Hepatic stellate cell (primary cell): ENCODE measurements around the gene SKAP2.

Experiments used
- DNase-seq: peaks from one replicate; pipeline ENCODE4 v3.0.0; 2011; ENCODE audit warnings: low spot score

SKAP2 gene, protein sequence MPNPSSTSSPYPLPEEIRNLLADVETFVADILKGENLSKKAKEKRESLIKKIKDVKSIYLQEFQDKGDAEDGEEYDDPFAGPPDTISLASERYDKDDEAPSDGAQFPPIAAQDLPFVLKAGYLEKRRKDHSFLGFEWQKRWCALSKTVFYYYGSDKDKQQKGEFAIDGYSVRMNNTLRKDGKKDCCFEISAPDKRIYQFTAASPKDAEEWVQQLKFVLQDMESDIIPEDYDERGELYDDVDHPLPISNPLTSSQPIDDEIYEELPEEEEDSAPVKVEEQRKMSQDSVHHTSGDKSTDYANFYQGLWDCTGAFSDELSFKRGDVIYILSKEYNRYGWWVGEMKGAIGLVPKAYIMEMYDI

DNA sequence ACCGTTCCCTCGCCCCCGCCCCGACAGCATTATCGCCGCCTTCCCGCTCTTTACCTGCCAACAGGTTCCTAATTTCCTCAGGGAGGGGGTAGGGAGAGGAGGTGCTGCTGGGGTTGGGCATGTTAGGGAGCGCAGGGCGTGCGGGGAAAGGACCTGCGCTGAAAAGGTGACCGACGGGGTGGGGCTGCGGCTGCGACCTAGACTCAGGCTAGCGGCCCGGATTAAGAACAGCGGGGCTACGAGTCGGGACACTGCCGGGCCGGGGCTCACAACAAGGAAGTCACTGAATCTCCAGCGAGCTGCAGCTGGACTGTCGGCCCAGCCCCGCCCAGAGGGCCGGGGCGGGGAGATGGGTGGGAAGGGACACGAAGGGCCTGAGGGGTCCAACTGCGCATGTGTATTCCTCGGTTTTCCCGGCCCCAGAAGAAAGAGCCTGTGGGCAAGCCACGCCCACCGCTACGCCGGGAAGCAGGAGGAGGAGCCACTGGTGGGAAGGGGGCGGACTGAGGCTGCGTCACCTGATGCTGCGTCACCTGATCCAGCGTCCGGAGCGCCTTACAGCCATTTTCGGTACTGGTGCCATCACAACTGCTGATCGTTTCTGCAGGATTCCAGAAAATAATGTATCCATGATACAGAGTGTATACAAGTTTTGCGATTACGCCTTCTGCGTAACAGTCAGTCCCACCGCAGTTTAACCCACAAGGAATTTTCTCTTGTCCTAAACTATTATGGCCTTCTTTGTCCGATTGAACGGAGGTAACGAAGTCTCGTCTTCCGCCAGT is at the start of gene SKAP2:
Gene SKAP2, minus strand, starts transcription at position 282 of the 785 bp plus-strand sequence. Its CDS starts 161 bp downstream, at position 121.
- DNase-seq, result peak; percentile 92

DNA sequence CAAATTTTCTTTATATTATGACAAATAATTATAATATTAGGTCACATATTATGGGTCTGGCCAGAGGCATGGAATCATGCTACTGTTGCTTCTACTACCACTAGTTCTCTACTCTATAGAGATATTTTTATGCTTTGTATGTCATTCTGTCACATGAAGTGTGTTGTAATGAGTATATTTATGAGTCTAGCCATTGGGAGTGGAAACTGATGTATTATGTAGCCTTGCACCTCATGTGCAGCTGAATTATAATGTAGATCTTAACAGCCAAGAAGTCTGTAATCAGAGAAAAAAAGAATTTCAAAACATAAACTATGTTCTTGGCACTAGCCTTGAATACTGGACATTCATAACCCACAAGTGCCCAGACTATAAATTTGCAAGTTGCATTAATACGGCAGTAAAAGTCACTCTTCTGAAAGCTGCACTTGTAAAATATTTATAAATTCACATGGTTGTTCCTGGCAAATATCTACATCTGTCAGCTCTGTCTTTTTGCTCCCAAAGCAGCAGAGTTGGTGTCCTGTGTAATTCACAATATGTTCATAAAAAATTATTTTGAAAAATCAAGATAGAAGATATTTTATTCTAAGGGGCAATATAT is 48.6 kb upstream of the SKAP2 start:
- DNase-seq, result no peak

DNA sequence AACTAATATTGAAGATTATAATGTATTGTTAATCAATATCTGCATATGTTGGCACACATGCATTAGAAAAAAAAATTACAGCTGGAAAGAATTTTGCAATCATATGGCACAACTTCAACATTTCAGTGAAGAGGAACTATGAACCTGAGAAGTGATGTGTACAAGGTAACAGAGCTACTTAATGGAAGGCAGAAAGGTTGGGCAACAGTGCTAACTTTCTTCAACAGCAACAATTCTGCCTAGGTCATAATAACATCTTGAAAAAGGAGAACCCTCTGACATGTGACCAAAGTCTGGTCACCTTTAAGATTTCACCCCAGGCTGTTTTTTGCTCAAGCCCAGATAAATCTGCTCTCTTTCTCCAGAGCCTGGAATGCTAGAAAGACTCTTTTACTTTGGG is 47.9 kb upstream of the SKAP2 start:
- no peak for DNase-seq

DNA sequence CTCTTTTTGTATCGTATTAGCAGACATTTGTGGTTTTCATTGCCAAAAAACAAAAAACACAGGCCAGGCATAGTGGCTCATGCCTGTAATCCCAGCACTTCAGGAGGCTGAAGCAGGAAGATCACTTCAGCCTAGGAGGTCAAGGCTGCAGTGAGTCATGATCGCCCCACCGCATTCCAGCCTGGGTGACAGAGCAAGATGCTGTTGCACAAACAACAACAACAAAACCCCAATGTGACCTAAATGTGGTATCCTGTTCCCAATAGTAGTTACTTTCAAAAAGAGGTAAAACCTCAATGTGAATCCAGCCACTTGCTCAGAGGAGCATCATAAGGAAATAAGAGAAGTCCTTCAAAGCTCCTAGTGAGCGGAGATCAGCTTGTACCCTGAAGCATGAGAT is 45.8 kb upstream of the SKAP2 start:
- no peak for DNase-seq

GRCh38 chr7:26900251-26900650 is 35.9 kb upstream of the SKAP2 start:
- no peak for DNase-seq

DNA sequence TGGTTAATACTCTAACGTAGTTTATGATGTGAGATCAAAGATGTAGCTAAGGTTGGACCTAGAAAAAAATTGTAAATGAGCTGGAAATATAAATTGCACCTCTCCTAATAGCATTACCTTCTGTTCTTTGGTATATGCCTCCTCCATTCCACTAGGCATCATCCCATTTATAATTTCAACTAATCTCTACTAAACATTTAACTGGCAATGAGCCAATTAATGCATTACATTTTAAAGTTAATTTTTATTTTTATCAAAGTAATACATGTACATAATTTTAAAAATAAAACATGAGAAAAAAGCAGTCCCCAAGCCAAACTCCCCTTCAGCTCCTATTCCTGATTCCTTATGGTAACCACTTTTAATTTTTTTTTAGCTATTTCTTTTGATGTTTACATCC is 35.1 kb upstream of the SKAP2 start:
- DNase-seq, result no peak

- no peak for DNase-seq
Measured at GRCh38 chr7:26898891-26899290, 34.5 kb upstream of the SKAP2 start.

- DNase-seq, result no peak
Measured at GRCh38 chr7:26897928-26898327, 33.5 kb upstream of the SKAP2 start.

DNA sequence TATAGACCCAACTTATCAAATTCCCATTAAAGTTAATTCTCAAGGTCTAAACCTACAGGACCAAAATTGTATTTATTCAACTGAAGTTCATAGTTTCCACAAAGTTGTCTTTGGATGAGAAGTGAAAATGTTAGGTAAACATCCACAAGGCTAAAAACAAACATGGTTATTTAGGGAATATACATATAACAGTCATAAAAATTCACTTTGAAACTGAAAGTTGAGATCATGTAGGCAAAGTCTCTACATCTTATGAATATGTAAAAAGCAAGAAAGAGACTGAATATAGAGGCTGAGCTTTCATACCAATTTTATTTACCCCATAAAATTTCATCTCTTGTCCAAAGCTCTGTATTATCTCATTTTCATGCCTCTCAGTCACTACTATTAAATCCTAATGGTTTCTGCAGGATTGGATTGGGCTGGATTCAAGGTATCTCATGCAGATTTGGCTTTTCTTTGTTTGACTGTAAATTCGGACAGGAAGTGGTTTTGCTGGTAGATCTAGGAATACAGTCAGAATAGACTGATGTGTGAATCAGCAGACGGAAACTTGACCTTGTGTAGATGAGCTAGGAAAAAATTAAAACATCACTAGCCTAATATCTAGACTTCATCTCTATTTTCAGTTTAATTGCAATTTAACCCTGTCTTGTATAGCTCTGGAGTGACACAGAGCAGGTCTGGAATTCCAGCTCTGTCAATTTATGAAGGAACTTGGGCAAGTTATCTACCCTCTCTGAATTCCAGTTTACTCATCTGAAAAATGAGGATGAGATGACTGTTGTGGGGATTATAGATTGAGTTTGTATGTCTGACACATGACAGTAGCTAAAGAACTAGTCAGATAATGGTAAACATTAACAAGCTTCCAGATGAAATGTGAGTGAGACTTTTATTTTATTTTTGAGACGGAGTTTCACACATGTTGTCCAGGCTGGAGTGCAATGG is 27.3 kb upstream of the SKAP2 start:
- DNase-seq, result no peak

- no peak for DNase-seq
Measured at GRCh38 chr7:26880852-26881251, 16.5 kb upstream of the SKAP2 start.

DNA sequence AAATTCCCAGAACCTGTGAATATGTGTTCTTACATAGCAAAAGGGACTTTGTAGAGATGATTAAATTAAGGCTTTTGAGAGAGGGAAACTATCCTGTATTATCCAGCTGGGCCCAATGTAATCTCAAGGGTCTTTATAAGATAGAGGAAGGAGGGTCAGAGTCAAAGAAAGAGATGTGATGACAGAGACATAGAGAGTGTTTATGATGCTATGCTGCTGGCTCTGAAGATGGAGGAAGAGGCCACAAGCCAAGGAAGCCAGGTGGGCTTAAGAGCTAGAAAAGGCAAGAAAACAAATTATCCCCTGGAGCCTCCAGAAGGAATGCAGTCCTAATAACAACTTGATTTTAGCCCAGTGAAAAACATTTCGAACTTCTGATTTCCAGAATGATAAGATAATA is 15.3 kb upstream of the SKAP2 start:
- DNase-seq, result no peak

GRCh38 chr7:26868841-26869495 is 4.6 kb upstream of the SKAP2 start:
- DNase-seq, result no peak

- DNase-seq, result peak; percentile 41
Measured at GRCh38 chr7:26865094-26865388, 651 bp upstream of the SKAP2 start.

DNA sequence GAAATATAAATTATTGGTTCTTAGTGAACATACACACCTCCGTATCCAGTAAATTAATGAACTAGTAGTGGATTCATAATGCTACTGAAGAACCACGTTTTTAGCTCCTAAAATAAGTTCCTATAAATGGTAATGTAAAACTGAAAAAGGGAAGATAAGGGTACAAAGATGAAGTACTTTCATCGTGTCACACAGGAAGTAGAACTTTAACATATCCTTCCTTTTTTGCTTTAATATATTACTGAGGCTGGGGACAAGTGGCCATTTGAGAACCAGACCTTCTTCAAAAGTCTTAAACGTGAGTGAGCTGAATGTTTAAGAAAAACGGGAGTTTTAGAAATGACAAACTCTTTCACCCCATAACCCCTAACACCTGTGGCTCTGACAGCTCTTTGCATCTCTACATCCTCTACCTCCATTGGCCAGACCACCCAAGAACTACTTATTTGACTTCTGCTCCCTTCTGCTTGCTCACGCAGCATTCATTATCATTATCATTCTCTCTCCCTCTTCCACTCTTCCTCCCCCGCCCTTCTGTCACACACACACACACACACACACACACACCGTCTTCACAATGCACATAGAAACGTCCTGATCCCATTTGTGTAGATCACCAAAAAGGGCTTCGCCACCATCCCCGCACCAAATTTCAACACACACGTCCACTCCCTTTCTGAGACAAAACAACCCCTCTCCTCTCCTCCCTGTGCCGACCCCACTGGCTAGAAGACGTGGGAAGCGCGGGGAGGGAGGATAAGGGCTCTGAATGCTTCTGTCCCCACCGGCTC is 677 bp downstream of the SKAP2 start:
- peak; percentile 10 for DNase-seq

- no peak for DNase-seq
Measured at GRCh38 chr7:26862834-26863233, 1.6 kb downstream of the SKAP2 start.

DNA sequence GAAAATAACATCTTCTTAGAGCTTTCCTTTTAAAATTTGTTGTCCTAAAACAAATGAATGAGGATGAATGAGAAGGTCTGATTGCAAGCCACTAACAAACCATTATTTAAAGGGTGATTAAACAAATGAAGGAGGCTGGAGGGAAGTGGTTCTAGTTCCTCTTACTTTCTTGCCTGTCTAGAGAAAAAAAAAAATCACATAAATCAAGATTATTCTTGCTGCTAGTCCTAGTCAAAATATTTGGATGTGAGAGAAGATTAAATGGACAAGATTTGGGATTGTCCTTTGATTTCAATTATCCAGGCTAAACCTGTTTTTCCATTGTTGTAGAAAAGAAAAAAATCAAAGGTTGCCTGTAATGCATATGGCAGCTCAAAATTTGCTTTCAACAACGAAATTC is 3.3 kb downstream of the SKAP2 start:
- no peak for DNase-seq

GRCh38 chr7:26860361-26860760 is 4.0 kb downstream of the SKAP2 start:
- DNase-seq, result no peak

DNA sequence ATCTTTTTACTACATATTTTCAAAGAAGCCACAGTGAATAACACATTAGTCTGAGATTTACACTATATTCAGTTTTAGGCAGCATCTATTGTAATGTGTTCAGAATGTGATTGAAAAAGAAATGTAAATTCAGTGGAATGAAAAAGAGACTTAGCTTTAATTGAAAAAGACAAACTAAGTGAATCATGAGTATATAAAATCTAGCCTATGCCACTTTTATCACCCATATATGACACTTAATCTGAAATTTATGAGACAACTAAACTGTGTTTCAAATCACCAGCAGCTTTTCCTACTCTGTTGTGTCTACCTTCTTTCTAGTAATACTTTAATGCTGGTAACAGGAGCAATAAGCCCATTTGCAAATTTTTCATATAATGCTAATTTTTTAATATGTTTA is 4.7 kb downstream of the SKAP2 start:
- DNase-seq, result no peak

DNA sequence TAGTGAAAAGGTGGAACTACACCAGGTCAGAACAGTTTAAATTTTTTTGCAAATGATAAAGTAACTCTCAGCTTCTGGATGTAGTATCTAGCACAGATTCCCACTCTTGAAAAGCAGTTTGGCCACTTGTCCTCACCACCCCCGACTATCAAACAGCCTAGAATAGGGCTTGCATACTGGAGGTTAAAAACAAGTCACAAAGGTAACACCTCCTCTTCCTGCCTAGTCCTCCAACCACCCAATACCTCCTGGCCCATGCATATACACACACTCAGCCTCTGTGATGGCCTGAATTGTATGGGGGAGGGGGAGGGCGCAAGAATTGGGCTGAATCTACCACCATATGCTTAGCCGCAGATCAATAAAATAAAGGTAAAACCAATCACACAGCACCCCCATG is 5.7 kb downstream of the SKAP2 start:
- no peak for DNase-seq

- DNase-seq, result no peak
Measured at GRCh38 chr7:26858241-26858715, 6.1 kb downstream of the SKAP2 start.
